IMR-90 (cell line): ENCODE measurements around the gene ATP13A5. TPM values are rescaled to one million over a fixed set of nuclear protein-coding genes. Genes with fewer than 3 reads are reported as not detected.

Source experiments
- ATAC-seq: fragments of 200-7000 bp; cut with Tn5 transposase; 2 replicates; pipeline ENCODE4 v1.9.1; 2020; ENCODE audit warnings: low read depth, mild to moderate bottlenecking, moderate library complexity
- BruUV-seq: library from RNA; stranded (reverse); fragments of 400-500 nt; replicated peaks from 2 replicates; lab custom pipeline; 2021; lab: Mats Ljungman, UMichigan
- CTCF ChIA-PET: fragments of 300-600 bp; formaldehyde crosslinking; extraction: SDS; loops from one replicate; lab custom pipeline; 2021; ENCODE audit warnings: antibody characterized with exemption; lab: Yijun Ruan, JAX
- POLR2A ChIA-PET: fragments of 300-600 bp; sonication (Branson Sonifier 250); formaldehyde crosslinking; loops from one replicate; lab custom pipeline; 2022; ENCODE audit warnings: antibody characterized with exemption; ENCODE audit not compliant: unreplicated experiment; lab: Charles Lee
- DNase-seq: peaks from one replicate; pipeline ENCODE4 v3.0.0; 2013
- H2AFZ ChIP-seq: replicated peaks from 2 replicates; pipeline ENCODE3; 2013; ENCODE audit warnings: low read length, mild to moderate bottlenecking; ENCODE audit not compliant: poor library complexity
- H2AK5ac ChIP-seq: 2 replicates; pipeline ENCODE4 v1.6.1; 2013; ENCODE audit warnings: low read depth, low read length, inconsistent platforms
- H2AK9ac ChIP-seq: replicated peaks from 2 replicates; pipeline ENCODE3; 2013; ENCODE audit warnings: mild to moderate bottlenecking, low read depth, low read length, moderate library complexity; ENCODE audit not compliant: poor library complexity
- H2BK120ac ChIP-seq: 2 replicates; pipeline ENCODE4 v1.6.1; 2013; ENCODE audit warnings: low read depth, low read length, inconsistent platforms
- H2BK15ac ChIP-seq: 3 replicates; pipeline ENCODE4 v1.6.1; 2013; ENCODE audit warnings: low read depth, low read length, inconsistent platforms
- H2BK20ac ChIP-seq: 2 replicates; pipeline ENCODE4 v1.6.1; 2013; ENCODE audit warnings: low read depth, mild to moderate bottlenecking, inconsistent platforms, low read length, moderate library complexity
- H2BK5ac ChIP-seq: 2 replicates; pipeline ENCODE4 v1.6.1; 2013; ENCODE audit warnings: mild to moderate bottlenecking, low read depth, low read length, inconsistent platforms; ENCODE audit not compliant: poor library complexity, severe bottlenecking
- H3K14ac ChIP-seq: replicated peaks from 2 replicates; pipeline ENCODE4 v1.6.1; 2013; ENCODE audit warnings: low read depth, low read length, inconsistent platforms
- H3K18ac ChIP-seq: 2 replicates; pipeline ENCODE4 v1.6.1; 2013; ENCODE audit warnings: low read depth, low read length, control low read depth
- H3K23ac ChIP-seq: 2 replicates; pipeline ENCODE4 v1.6.1; 2013; ENCODE audit warnings: low read depth, low read length, inconsistent platforms
- H3K27ac ChIP-seq: 2 replicates; pipeline ENCODE4 v1.5.1; 2013; ENCODE audit warnings: mild to moderate bottlenecking, control low read depth, low read length; ENCODE audit not compliant: insufficient read depth
- H3K27me3 ChIP-seq: 2 replicates; pipeline ENCODE4 v1.6.1; 2013; ENCODE audit warnings: low read length; ENCODE audit not compliant: control insufficient read depth, insufficient read depth
- H3K36me3 ChIP-seq: 2 replicates; pipeline ENCODE4 v1.6.1; 2013; ENCODE audit warnings: low read length, mixed read lengths; ENCODE audit not compliant: control insufficient read depth, insufficient read depth
- H3K4ac ChIP-seq: 2 replicates; pipeline ENCODE4 v1.6.1; 2013; ENCODE audit warnings: low read depth, low read length, inconsistent platforms
- H3K4me1 ChIP-seq: 2 replicates; pipeline ENCODE4 v1.6.1; 2013; ENCODE audit warnings: low read length, mixed read lengths; ENCODE audit not compliant: control insufficient read depth, insufficient read depth
- H3K4me2 ChIP-seq: 2 replicates; pipeline ENCODE4 v1.6.1; 2013; ENCODE audit warnings: low read depth, mild to moderate bottlenecking, control low read depth, low read length, moderate library complexity
- H3K4me3 ChIP-seq: 2 replicates; pipeline ENCODE4 v1.5.1; 2013; ENCODE audit warnings: low read depth, mild to moderate bottlenecking, control low read depth, low read length, moderate library complexity; ENCODE audit not compliant: insufficient read depth
- H3K56ac ChIP-seq: 2 replicates; pipeline ENCODE4 v1.6.1; 2013; ENCODE audit warnings: low read length, inconsistent platforms; ENCODE audit not compliant: insufficient read depth; ENCODE audit errors: extremely low read depth
- H3K79me1 ChIP-seq, 2 experiments: 2 replicates each; pipeline ENCODE4 v1.6.1; 2013; ENCODE audit warnings: low read length in 2 of 2, inconsistent platforms in 1 of 2, low read depth in 1 of 2
- H3K9ac ChIP-seq: 2 replicates; pipeline ENCODE4 v1.6.1; 2013; ENCODE audit warnings: low read depth, low read length, control low read depth
- H3K9me1 ChIP-seq: 2 replicates; pipeline ENCODE4 v1.6.1; 2013; ENCODE audit warnings: low read length, inconsistent platforms; ENCODE audit not compliant: insufficient read depth
- H3K9me3 ChIP-seq: 2 replicates; pipeline ENCODE4 v1.6.1; 2013; ENCODE audit warnings: low read length; ENCODE audit not compliant: control insufficient read depth, insufficient read depth
- H4K20me1 ChIP-seq: 2 replicates; pipeline ENCODE4 v1.6.1; 2013; ENCODE audit warnings: low read length, inconsistent platforms; ENCODE audit not compliant: insufficient read depth
- H4K5ac ChIP-seq: 2 replicates; pipeline ENCODE4 v1.6.1; 2013; ENCODE audit warnings: mild to moderate bottlenecking, low read depth, low read length, control low read depth
- H4K8ac ChIP-seq, 2 experiments: 2 replicates each; pipeline ENCODE4 v1.6.1; 2013; ENCODE audit warnings: low read depth in 2 of 2, low read length in 2 of 2, control low read depth in 1 of 2, inconsistent platforms in 1 of 2
- H4K91ac ChIP-seq: 2 replicates; pipeline ENCODE4 v1.6.1; 2013; ENCODE audit warnings: low read depth, low read length, inconsistent platforms; ENCODE audit not compliant: insufficient read depth
- BHLHE40 ChIP-seq: fragments of 150-350 bp; IDR thresholded peaks from 2 replicates; pipeline ENCODE4 v1.6.1; 2016; ENCODE audit warnings: mild to moderate bottlenecking, low read depth, low read length
- CEBPB ChIP-seq: IDR thresholded peaks from 2 replicates; pipeline ENCODE4 v1.6.1; 2012; ENCODE audit warnings: low read depth, low read length, improper control_type of control experiment
- CHD1 ChIP-seq: IDR thresholded peaks from 2 replicates; pipeline ENCODE4 v1.6.1; 2012; ENCODE audit warnings: low read depth, low read length, improper control_type of control experiment
- ELK1 ChIP-seq: fragments of 150-350 bp; IDR thresholded peaks from 2 replicates; pipeline ENCODE4 v1.6.1; 2016; ENCODE audit warnings: low read depth, mild to moderate bottlenecking, low read length, moderate library complexity, borderline replicate concordance
- FOS ChIP-seq: fragments of 150-350 bp; IDR thresholded peaks from 2 replicates; pipeline ENCODE4 v1.6.1; 2016; ENCODE audit warnings: low read depth, low read length
- MXI1 ChIP-seq: IDR thresholded peaks from 2 replicates; pipeline ENCODE4 v1.6.1; 2012; ENCODE audit warnings: low read depth, mild to moderate bottlenecking, low read length, moderate library complexity, borderline replicate concordance
- POLR2A ChIP-seq: IDR thresholded peaks from 2 replicates; pipeline ENCODE4 v1.6.1; 2012; ENCODE audit warnings: mild to moderate bottlenecking, low read depth, low read length
- RAD21 ChIP-seq: IDR thresholded peaks from 2 replicates; pipeline ENCODE4 v1.6.1; 2012; ENCODE audit warnings: low read length, improper control_type of control experiment
- RCOR1 ChIP-seq: IDR thresholded peaks from 2 replicates; pipeline ENCODE4 v1.6.1; 2012; ENCODE audit warnings: mild to moderate bottlenecking, low read length, improper control_type of control experiment; ENCODE audit not compliant: insufficient replicate concordance
- RFX5 ChIP-seq: IDR thresholded peaks from 2 replicates; pipeline ENCODE4 v1.8.0; 2012; ENCODE audit warnings: low read depth, mild to moderate bottlenecking, low read length, moderate library complexity
- WGBS, 2 experiments: methylation state at CpG; one replicate each; pipeline versions ENCODE4 v1.1.5 to v1.1.7; 2013; ENCODE audit warnings: missing lambda C conversion rate in 2 of 2; ENCODE audit not compliant: insufficient read length in 1 of 2; ENCODE audit errors: extremely low coverage in 2 of 2; 5-methylcytosine and 5-hydroxymethylcytosine counted together
- dilution Hi-C: fragments of 300-500 bp; cut with HindIII; formaldehyde crosslinking; loops from one replicate; pipeline ENCODE4 v1.14.3; 2018; ENCODE audit warnings: low sequenced_read_pairs; ENCODE audit not compliant: unreplicated experiment
- in situ Hi-C: fragments of 300-500 bp; cut with MboI; formaldehyde crosslinking; loops from 3 replicates; pipeline ENCODE4 v1.14.3; 2019; ENCODE audit warnings: low sequenced_read_pairs, inconsistent platforms, mixed read lengths
- intact Hi-C: fragments of 100-400 bp; cut with micrococcal nuclease; formaldehyde crosslinking; loops from 2 replicates; pipeline ENCODE4 v1.10.0; 2022
- polyA plus RNA-seq, 3 experiments: library from polyadenylated mRNA; depleted of rRNA; stranded (reverse); fragments of >200 nt; gene quantifications; 2 replicates each; pipeline ENCODE4 v1.2.3, GENCODE V29; 2012; ENCODE audit warnings: low replicate concordance in 1 of 3
- total RNA-seq: library from RNA; depleted of rRNA; stranded (reverse); fragments of >200 nt; gene quantifications from 2 replicates; pipeline ENCODE4 v1.2.3, GENCODE V29; 2012
- TF ChIP-seq, protein P1 (sequence below): fragments of 150-350 bp; IDR thresholded peaks from 2 replicates; pipeline ENCODE4 v1.6.1; 2017; ENCODE audit warnings: mild to moderate bottlenecking, antibody characterized with exemption, low read length, low read depth

Gene ATP13A5
- total and polyA plus RNA-seq, 2 of the 4 experiments (the other 2 are of a cell fraction) = not detected

DNA sequence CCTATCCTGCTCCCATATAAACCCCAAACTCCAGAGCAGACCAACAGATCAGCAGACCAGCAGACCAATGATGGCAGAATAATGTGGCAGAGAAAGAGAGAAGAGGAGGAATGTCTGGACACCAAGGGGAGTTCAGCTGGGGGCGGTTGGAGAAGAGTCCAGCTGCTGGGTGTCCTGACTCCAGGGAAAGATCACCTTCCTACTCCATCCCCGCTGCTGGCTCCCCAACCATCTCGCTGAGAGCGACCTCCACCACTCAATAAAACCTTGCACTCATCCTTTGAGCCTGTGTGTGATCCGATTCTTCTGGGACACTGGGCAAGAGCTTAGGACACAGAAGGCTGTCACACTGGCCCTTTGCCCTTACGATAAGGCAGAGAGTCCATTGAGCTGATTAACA is 150.3 kb downstream of the ATP13A5 start:
- no peak overlapping the region for H3K23ac ChIP-seq
- H3K56ac ChIP-seq = no peak overlapping the region
- POLR2A ChIA-PET = no interaction called here
- in situ Hi-C loops = no loop called here
- H2AK5ac ChIP-seq = no peak overlapping the region
- H4K20me1 ChIP-seq = no peaks in the 10 kb centered on the region
- WGBS, 2 experiments = 37% methylated on average over 4 of the region's 6 CpGs; no CpG with 5 or more reads in 1 of the 2 experiments
- CTCF ChIA-PET = no interaction called here
- no peaks in the 10 kb centered on the region for H3K4me1 ChIP-seq
- no peak overlapping the region for H3K18ac ChIP-seq
- intact Hi-C loops = no loop called here
- no peaks in the 10 kb centered on the region for H3K79me1 ChIP-seq
- no peak overlapping the region for H2BK120ac ChIP-seq
- DNase-seq (no peak), ATAC-seq (no peak)
- H3K14ac ChIP-seq = no peak overlapping the region
- no peak overlapping the region for H3K4me2 ChIP-seq
- H3K9me1 ChIP-seq = no peaks in the 10 kb centered on the region
- no peak overlapping the region for H3K4ac ChIP-seq
- H3K36me3 ChIP-seq = no peaks in the 10 kb centered on the region
- H2AFZ ChIP-seq = no peak overlapping the region
- no TSS peak for BruUV-seq
- H2BK15ac ChIP-seq = no peak overlapping the region
- no peak overlapping the region for H2AK9ac ChIP-seq
- no peak overlapping the region for H3K9ac ChIP-seq
- H3K27ac ChIP-seq = no peak overlapping the region
- no peak overlapping the region for H2BK20ac ChIP-seq
- H3K4me3 ChIP-seq = no peak overlapping the region
- H4K5ac ChIP-seq = no peak overlapping the region
- TF ChIP-seq RAD21 (no peak), CHD1 (no peak), MXI1 (no peak), FOS (no peak), RFX5 (no peak), BHLHE40 (no peak), POLR2A (no peak), RCOR1 (no peak), CEBPB (no peak), ELK1 (no peak)
- TF ChIP-seq, protein P1, sequence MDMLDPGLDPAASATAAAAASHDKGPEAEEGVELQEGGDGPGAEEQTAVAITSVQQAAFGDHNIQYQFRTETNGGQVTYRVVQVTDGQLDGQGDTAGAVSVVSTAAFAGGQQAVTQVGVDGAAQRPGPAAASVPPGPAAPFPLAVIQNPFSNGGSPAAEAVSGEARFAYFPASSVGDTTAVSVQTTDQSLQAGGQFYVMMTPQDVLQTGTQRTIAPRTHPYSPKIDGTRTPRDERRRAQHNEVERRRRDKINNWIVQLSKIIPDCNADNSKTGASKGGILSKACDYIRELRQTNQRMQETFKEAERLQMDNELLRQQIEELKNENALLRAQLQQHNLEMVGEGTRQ = no peak
- H2BK5ac ChIP-seq = no peak overlapping the region
- H3K9me3 ChIP-seq = no peaks in the 10 kb centered on the region
- dilution Hi-C loops = no loop called here
- no peak overlapping the region for H4K8ac ChIP-seq
- no peak overlapping the region for H4K91ac ChIP-seq
- no peaks in the 10 kb centered on the region for H3K27me3 ChIP-seq
